GM21528 (cell line): ENCODE results near the gene HEY2.
"Not testable (repeated sequence)": the region's sequence is repeated elsewhere in the genome, so short reads cannot be mapped to it uniquely, and the experiment has no call there.

Source experiments
- ATAC-seq: cut with Tn5 transposase; IDR thresholded peaks from one replicate; pipeline ENCODE4 v1.9.1; 2021; ENCODE audit warnings: mild to moderate bottlenecking, moderate library complexity; ENCODE audit not compliant: unreplicated experiment, low FRiP score

HEY2 gene

GRCh38 chr6:125765944-125766343 is 16.5 kb downstream of the HEY2 start:
- ATAC-seq, result no peak

GRCh38 chr6:125766641-125767040 is 17.2 kb downstream of the HEY2 start:
- no peak for ATAC-seq

- ATAC-seq, result no peak
Observed at GRCh38 chr6:125769147-125769783, 19.8 kb downstream of the HEY2 start.

- ATAC-seq, result no peak
Observed at GRCh38 chr6:125773387-125774341, 24.2 kb downstream of the HEY2 start.

GRCh38 chr6:125776107-125776826 is 26.8 kb downstream of the HEY2 start:
- ATAC-seq, result not testable (repeated sequence)

- peak; percentile 86 for ATAC-seq
Observed at GRCh38 chr6:125779924-125780539, 30.6 kb downstream of the HEY2 start.

- peak; percentile 85 for ATAC-seq
Observed at GRCh38 chr6:125780540-125781313, 31.3 kb downstream of the HEY2 start.

GRCh38 chr6:125781314-125781868 is 32.0 kb downstream of the HEY2 start:
- ATAC-seq, result peak; percentile 46

- ATAC-seq, result no peak
Observed at GRCh38 chr6:125784365-125784764, 34.9 kb downstream of the HEY2 start.

- no peak for ATAC-seq
Observed at GRCh38 chr6:125787791-125788190, 38.4 kb downstream of the HEY2 start.

GRCh38 chr6:125789167-125789566 is 39.7 kb downstream of the HEY2 start:
- no peak for ATAC-seq

GRCh38 chr6:125789576-125790357 is 40.3 kb downstream of the HEY2 start:
- ATAC-seq, result peak; percentile 22

- peak; percentile 76 for ATAC-seq
Observed at GRCh38 chr6:125790358-125791150, 41.1 kb downstream of the HEY2 start, which contains the start of gene NCOA7. NCOA7 (plus strand) TSS chr6:125790960; CDS start chr6:125815355, 24,395 bp downstream.

- peak; percentile 50 for ATAC-seq
Observed at GRCh38 chr6:125791151-125791819, 41.9 kb downstream of the HEY2 start.

GRCh38 chr6:125791820-125792165 is 42.4 kb downstream of the HEY2 start:
- no peak for ATAC-seq

GRCh38 chr6:125792172-125792571 is 42.7 kb downstream of the HEY2 start:
- no peak for ATAC-seq

GRCh38 chr6:125792680-125793079 is 43.2 kb downstream of the HEY2 start:
- ATAC-seq, result no peak
